ENCODE measurements around the gene NOTUM.
"Not testable (repeated sequence)": the region's sequence is repeated elsewhere in the genome, so short reads cannot be mapped to it uniquely, and the experiment has no call there.

GRCh38 chr17:81918333-81918669 lies 42.7 kb downstream of the NOTUM start:
- not testable (repeated sequence) for TF ChIP-seq POLR2A, POLR2AphosphoS5 (IDR thresholded peaks at IDR 0.05)
- TF ChIP-seq, protein P1, sequence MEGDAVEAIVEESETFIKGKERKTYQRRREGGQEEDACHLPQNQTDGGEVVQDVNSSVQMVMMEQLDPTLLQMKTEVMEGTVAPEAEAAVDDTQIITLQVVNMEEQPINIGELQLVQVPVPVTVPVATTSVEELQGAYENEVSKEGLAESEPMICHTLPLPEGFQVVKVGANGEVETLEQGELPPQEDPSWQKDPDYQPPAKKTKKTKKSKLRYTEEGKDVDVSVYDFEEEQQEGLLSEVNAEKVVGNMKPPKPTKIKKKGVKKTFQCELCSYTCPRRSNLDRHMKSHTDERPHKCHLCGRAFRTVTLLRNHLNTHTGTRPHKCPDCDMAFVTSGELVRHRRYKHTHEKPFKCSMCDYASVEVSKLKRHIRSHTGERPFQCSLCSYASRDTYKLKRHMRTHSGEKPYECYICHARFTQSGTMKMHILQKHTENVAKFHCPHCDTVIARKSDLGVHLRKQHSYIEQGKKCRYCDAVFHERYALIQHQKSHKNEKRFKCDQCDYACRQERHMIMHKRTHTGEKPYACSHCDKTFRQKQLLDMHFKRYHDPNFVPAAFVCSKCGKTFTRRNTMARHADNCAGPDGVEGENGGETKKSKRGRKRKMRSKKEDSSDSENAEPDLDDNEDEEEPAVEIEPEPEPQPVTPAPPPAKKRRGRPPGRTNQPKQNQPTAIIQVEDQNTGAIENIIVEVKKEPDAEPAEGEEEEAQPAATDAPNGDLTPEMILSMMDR (IDR thresholded peaks at IDR 0.05), result not testable (repeated sequence)

Measured in upper lobe of left lung (tissue), 4 donors.